H1 (cell line): ENCODE data around the gene R3HCC1L.

Experiments used
- CTCF ChIP-seq, 3 experiments: IDR thresholded peaks; 1 replicate in 2 of 3; 2 replicates in 1 of 3; pipeline versions ENCODE4 v1.5.1 to v1.6.1; 2011; ENCODE audit warnings: low read length in 3 of 3, mild to moderate bottlenecking in 3 of 3, inconsistent platforms in 2 of 3, low read depth in 1 of 3, moderate library complexity in 1 of 3; ENCODE audit not compliant: insufficient read depth in 1 of 3; ENCODE audit errors: control extremely low read depth in 1 of 3
- PHF8 ChIP-seq: fragments of 200-600 bp; sonication (generic); conservative IDR thresholded peaks from 2 replicates; pipeline ENCODE4 v1.7.1; 2012; ENCODE audit warnings: low read depth, mild to moderate bottlenecking, inconsistent platforms, low read length, moderate library complexity
- POLR2A ChIP-seq, 2 experiments: IDR thresholded peaks; 1 replicate in 1 of 2; 2 replicates in 1 of 2; pipeline ENCODE4 v1.6.1; 2011; ENCODE audit warnings: low read depth in 2 of 2, low read length in 2 of 2, mild to moderate bottlenecking in 2 of 2; ENCODE audit errors: control extremely low read depth in 1 of 2

- no peak for TF ChIP-seq PHF8
- no peak for TF ChIP-seq CTCF (IDR thresholded peaks at IDR 0.05; ENCODE audit: control extremely low read depth in 1 of 3, insufficient read depth in 1 of 3, low read depth in 1 of 3, low read length in 3 of 3)
- TF ChIP-seq POLR2A (IDR thresholded peaks at IDR 0.05; ENCODE audit: control extremely low read depth in 1 of 2, low read depth in 2 of 2, low read length in 2 of 2): no peak
Measured at GRCh38 chr10:98224996-98225395, 90.5 kb downstream of the R3HCC1L start.
